GM19099 (cell line): Measurements from ENCODE around the gene SUN5.

Experiments used
- POLR2A ChIP-seq: IDR thresholded peaks from 3 replicates; pipeline ENCODE4 v1.6.1; 2011; ENCODE audit warnings: low read depth; ENCODE audit not compliant: insufficient read length; ENCODE audit errors: extremely low read depth

The SUN5 gene

GRCh38 chr20:32957459-32957858 lies 46.8 kb downstream of the SUN5 start:
- no peak for TF ChIP-seq POLR2A

- TF ChIP-seq POLR2A: no peak
Measured at GRCh38 chr20:32946629-32947028, 57.6 kb downstream of the SUN5 start.

- no peak for TF ChIP-seq POLR2A
Measured at GRCh38 chr20:32945710-32946221, 58.5 kb downstream of the SUN5 start.

- TF ChIP-seq POLR2A: no peak
Measured at GRCh38 chr20:32943490-32944052, 60.7 kb downstream of the SUN5 start.

- no peak for TF ChIP-seq POLR2A
Measured at GRCh38 chr20:32941155-32941885, 62.9 kb downstream of the SUN5 start.

- TF ChIP-seq POLR2A: no peak
Measured at GRCh38 chr20:32934580-32934979, 69.7 kb downstream of the SUN5 start.
